HG03159 (cell line): ENCODE measurements around the gene KPTN.
"Not testable (repeated sequence)": the region's sequence is repeated elsewhere in the genome, so short reads cannot be mapped to it uniquely, and the experiment has no call there.

Experiments used
- ATAC-seq: cut with Tn5 transposase; IDR thresholded peaks from one replicate; pipeline ENCODE4 v1.9.1; 2021; ENCODE audit warnings: mild to moderate bottlenecking, moderate library complexity; ENCODE audit not compliant: unreplicated experiment

KPTN gene

DNA sequence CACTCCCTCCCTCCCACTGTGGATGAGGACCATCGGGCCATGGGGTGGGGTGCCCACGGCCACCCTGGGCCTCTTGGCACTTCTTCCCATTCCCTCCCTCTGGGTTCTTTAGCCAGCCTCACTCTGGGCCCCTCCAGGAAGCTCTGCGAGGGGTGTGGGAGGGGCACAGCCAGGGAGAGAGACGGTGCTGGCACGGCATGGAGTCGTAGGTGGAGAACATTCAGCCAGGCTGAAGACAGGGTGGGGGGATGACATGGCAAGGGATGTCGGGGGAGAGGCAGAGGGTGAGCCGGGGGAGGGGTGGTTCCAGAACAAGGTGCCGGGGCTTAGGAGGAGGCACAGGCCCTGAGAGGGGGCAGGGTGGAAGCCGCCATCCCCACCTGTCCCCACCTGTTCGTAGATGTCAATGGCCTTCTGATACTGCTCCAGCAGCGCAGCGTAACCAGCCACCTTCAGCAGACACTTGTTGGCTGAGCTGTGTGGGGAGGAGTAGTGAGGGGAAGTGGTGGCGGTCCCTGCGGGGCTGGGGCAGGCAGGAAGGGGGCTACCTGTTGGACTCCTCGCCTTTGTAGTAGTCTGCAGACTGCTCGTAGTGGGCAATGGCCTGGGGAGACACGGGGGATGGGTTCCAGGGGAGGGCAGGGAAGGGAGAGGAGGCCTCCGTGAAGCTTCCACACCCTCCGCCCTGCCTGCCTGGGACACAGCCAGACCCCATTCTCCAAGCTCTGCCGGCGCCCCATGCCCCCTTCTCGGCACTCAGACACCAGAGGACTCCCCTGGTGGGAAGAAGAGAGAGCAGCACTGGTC, 8.8 kb upstream of the KPTN start:
- no peak for ATAC-seq

- ATAC-seq = no peak
These were observed 8.1 kb upstream of the KPTN start for GRCh38 chr19:47492137-47492533.

DNA sequence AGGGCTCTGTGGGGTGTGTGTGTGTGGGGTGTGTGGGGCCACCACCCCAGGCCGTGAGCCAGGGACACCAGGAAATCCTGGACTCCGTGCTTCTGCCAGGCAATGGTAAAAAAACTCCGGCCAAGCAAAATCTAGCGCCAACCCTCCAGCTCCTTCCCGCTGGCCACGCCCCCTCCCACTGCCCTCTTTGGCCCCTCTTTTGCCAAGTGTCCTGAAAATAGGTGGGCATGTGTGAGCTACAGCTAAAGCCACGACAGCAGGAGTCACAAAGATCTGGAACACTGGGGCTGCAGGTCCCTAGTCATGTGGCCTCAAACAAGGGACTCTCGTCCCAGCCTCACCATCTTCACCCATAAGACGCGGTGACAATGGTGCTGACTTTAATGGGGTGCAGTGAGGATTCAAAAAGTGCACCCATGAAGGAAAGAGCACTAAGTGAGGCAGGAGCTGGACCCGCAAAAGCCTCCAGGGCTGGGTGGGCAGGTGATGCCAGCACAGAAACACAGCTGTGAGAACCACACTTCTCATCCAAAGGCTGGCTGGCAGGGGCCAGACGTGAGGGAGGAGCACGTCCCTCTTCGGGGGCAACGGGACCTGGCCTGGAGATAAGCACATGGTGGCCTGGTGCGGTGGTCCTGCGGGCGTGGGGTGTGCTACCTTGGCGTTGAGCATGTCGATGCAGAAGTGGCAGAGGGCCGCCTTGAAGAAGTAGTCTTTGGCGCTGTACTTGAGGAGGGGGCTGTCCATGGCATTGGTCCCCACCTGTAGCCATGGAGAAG, 7.5 kb upstream of the KPTN start:
- ATAC-seq = no peak

DNA sequence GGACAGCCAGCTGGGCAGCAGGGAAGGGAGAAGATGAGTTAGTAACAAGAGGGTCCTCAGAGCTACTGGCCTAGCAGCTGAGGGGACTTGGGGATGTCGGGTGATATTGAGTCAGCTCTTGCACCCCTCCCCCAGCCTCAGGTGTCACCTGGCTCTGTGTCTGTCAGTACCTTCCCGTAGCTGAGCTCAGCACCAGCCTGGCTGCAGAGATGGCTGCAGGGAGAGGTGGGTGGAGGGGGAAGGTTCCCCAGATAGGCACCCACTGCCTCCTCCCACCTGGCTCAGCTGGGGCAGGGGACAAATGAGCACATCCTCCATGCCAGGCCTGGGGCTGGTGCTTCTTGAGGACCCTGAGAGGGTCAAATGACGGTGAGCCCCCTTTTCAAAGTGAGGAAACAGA, 6.8 kb upstream of the KPTN start:
- ATAC-seq = no peak

- ATAC-seq = no peak
These were observed 6.0 kb upstream of the KPTN start for GRCh38 chr19:47490031-47490430.

- no peak for ATAC-seq
These were observed 5.3 kb upstream of the KPTN start for GRCh38 chr19:47489072-47489914.

- ATAC-seq = no peak
These were observed 3.8 kb upstream of the KPTN start for GRCh38 chr19:47487551-47488515.

- ATAC-seq = no peak
These were observed 2.9 kb upstream of the KPTN start for GRCh38 chr19:47486900-47487299.

GRCh38 chr19:47486220-47486619, 2.2 kb upstream of the KPTN start:
- ATAC-seq = not testable (repeated sequence)

- no peak for ATAC-seq
These were observed 1.2 kb upstream of the KPTN start for GRCh38 chr19:47485210-47485609.

GRCh38 chr19:47483200-47483599, 819 bp downstream of the KPTN start:
- ATAC-seq = no peak

- ATAC-seq = no peak
These were observed 2.5 kb downstream of the KPTN start for GRCh38 chr19:47481460-47482052.

GRCh38 chr19:47480658-47481057, 3.4 kb downstream of the KPTN start:
- ATAC-seq = no peak

- ATAC-seq = no peak
These were observed 4.1 kb downstream of the KPTN start for GRCh38 chr19:47479701-47480503.

- no peak for ATAC-seq
These were observed 7.5 kb downstream of the KPTN start for GRCh38 chr19:47476438-47476972.

- no peak for ATAC-seq
These were observed 8.6 kb downstream of the KPTN start for GRCh38 chr19:47475465-47475864.

- no peak for ATAC-seq
These were observed 10.7 kb downstream of the KPTN start for GRCh38 chr19:47473336-47473735.

GRCh38 chr19:47471733-47472457, 12.1 kb downstream of the KPTN start, which contains the start of gene SLC8A2:
Gene SLC8A2 (minus strand): TSS chr19:47471893. CDS start chr19:47466403, 5,490 bp downstream.
- no peak for ATAC-seq
